Hepatocyte (in vitro differentiated cells): ENCODE measurements around the gene SKAP1.

Experiments used
- CTCF ChIP-seq: fragments of 200-600 bp; sonication (generic); IDR thresholded peaks from 2 replicates; pipeline ENCODE4 v1.5.1; 2016; ENCODE audit warnings: antibody characterized with exemption, mild to moderate bottlenecking; ENCODE audit not compliant: poor library complexity
- EZH2phosphoT487 ChIP-seq: fragments of 200-600 bp; sonication (generic); IDR thresholded peaks from one replicate; pipeline ENCODE4 v1.6.1; 2018; ENCODE audit warnings: antibody characterized with exemption, mild to moderate bottlenecking, low read depth, moderate library complexity; ENCODE audit not compliant: unreplicated experiment, severe bottlenecking

GRCh38 chr17:48228720-48229119 is 201.3 kb downstream of the SKAP1 start:
- TF ChIP-seq CTCF (no peak), EZH2phosphoT487 (no peak)
